ENCODE data around the gene TLR8.
"Not testable (repeated sequence)": the region's sequence is repeated elsewhere in the genome, so short reads cannot be mapped to it uniquely, and the experiment has no call there.

TLR8 gene

GRCh38 chrX:12898073-12898472 is 8.3 kb upstream of the TLR8 start:
- DNase-seq (ENCODE audit: low read depth), result no peak

- DNase-seq (ENCODE audit: low read depth), result no peak
Observed at GRCh38 chrX:12899506-12899905, 6.9 kb upstream of the TLR8 start.

- peak; percentile 37 for DNase-seq (ENCODE audit: low read depth)
Observed at GRCh38 chrX:12901486-12901885, 4.9 kb upstream of the TLR8 start.

GRCh38 chrX:12903646-12904045 is 2.8 kb upstream of the TLR8 start:
- no peak for DNase-seq (ENCODE audit: low read depth)

GRCh38 chrX:12910423-12911121 is 4.2 kb downstream of the TLR8 start:
- DNase-seq (ENCODE audit: low read depth), result no peak

GRCh38 chrX:12911122-12911470 is 4.7 kb downstream of the TLR8 start:
- DNase-seq (ENCODE audit: low read depth), result no peak

GRCh38 chrX:12912791-12913482 is 6.5 kb downstream of the TLR8 start:
- DNase-seq (ENCODE audit: low read depth), result no peak

GRCh38 chrX:12917753-12918152 is 11.3 kb downstream of the TLR8 start:
- DNase-seq (ENCODE audit: low read depth), result no peak

GRCh38 chrX:12919051-12919450 is 12.6 kb downstream of the TLR8 start:
- DNase-seq (ENCODE audit: low read depth), result no peak

GRCh38 chrX:12919620-12920019 is 13.2 kb downstream of the TLR8 start:
- DNase-seq (ENCODE audit: low read depth), result no peak

GRCh38 chrX:12920990-12921389 is 14.6 kb downstream of the TLR8 start:
- no peak for DNase-seq (ENCODE audit: low read depth)

GRCh38 chrX:12921886-12922598 is 15.6 kb downstream of the TLR8 start:
- no peak for DNase-seq (ENCODE audit: low read depth)

GRCh38 chrX:12922599-12922919 is 16.1 kb downstream of the TLR8 start:
- DNase-seq (ENCODE audit: low read depth), result no peak

GRCh38 chrX:12929701-12930100 is 23.3 kb downstream of the TLR8 start:
- DNase-seq (ENCODE audit: low read depth), result no peak

- DNase-seq (ENCODE audit: low read depth), result no peak
Observed at GRCh38 chrX:12930150-12930549, 23.7 kb downstream of the TLR8 start.

GRCh38 chrX:12932244-12932643 is 25.8 kb downstream of the TLR8 start:
- no peak for DNase-seq (ENCODE audit: low read depth)

GRCh38 chrX:12934850-12935249 is 28.4 kb downstream of the TLR8 start:
- no peak for DNase-seq (ENCODE audit: low read depth)

- DNase-seq (ENCODE audit: low read depth), result no peak
Observed at GRCh38 chrX:12936947-12937346, 30.5 kb downstream of the TLR8 start.

GRCh38 chrX:12940471-12940870 is 34.1 kb downstream of the TLR8 start:
- not testable (repeated sequence) for DNase-seq (ENCODE audit: low read depth)

- not testable (repeated sequence) for DNase-seq (ENCODE audit: low read depth)
Observed at GRCh38 chrX:12943592-12943991, 37.2 kb downstream of the TLR8 start.

- DNase-seq (ENCODE audit: low read depth), result not testable (repeated sequence)
Observed at GRCh38 chrX:12944452-12944851, 38.0 kb downstream of the TLR8 start.

GRCh38 chrX:12945494-12945893 is 39.1 kb downstream of the TLR8 start:
- DNase-seq (ENCODE audit: low read depth), result no peak

GRCh38 chrX:12946406-12946805 is 40.0 kb downstream of the TLR8 start:
- no peak for DNase-seq (ENCODE audit: low read depth)

Measured in activated T-cell treated with anti-CD3 and anti-CD28 coated beads for 24 hours (primary cell).